ENCODE data around the gene C4orf36. TPM values are rescaled to one million over a fixed set of nuclear protein-coding genes. Genes with fewer than 3 reads are reported as not detected.

The C4orf36 gene
- total and polyA plus RNA-seq, 2 donors (not counting 1 experiment from before 2014, with no cell fraction given) = 0.98 to 6.3 TPM

DNA sequence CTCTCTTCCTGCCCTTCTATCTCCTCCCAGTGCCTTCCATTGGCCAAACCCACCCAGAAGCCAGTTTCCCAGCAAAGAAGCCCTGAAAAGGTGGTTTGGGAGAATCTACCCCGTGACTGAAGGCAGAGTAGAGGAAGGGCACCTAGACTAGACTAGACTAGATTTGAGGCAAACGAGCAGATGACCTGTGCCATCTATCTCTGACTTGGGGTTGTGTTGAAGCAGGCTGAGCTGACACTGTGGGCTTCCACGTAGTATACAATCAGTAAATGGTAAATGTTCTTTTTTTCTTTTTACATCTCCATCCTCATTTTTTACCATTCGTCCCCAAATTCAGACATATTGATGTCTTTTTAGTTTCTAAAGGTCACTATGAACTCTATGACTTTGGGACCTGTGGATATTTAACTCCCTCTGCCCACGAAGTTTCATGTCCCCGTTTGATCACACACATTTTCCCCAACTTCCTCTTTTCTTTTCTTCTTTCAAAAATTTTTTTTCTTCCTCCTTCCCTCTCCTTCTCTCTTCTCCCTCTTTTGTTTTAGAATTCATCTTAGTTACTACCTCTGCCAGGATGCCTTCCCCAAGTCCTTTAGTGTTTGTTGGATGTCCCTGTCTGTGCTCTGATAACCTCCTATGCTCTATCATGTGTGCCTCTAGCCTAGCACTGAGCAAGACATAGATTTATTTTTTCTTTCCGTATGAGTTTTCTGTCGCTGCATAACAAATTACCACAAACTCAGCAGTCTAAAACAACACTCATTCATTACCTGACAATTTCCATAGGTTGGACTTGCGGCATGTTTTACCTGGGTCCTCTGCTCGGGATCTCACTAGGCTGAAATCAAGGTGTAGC, 36.4 kb upstream of the C4orf36 start:
- H3K79me2 ChIP-seq (ENCODE audit: control insufficient read depth, insufficient read depth, low read length) = no peaks in the 10 kb centered on the region
- no peak for DNase-seq (ENCODE audit: low read depth in 2 of 2)
- no peak overlapping the region for H3K4me3 ChIP-seq (replicated peaks in 1 of 4; ENCODE audit: control extremely low read depth in 1 of 4, insufficient read depth in 1 of 4, low read depth in 3 of 4, low read length in 4 of 4)
- peaks cover 15% of the 10 kb centered on the region for H3K4me1 ChIP-seq (ENCODE audit: control insufficient read depth, extremely low read depth, insufficient read depth, low read length)
- peak overlapping the region; percentile 57 for H3K27ac ChIP-seq (ENCODE audit: insufficient read depth, low read length)
- H3K9me3 ChIP-seq (ENCODE audit: control insufficient read depth, insufficient read depth, low read depth, low read length) = no peaks in the 10 kb centered on the region
- H3K36me3 ChIP-seq (ENCODE audit: control insufficient read depth, insufficient read depth, low read length) = no peaks in the 10 kb centered on the region
- no peak overlapping the region for H3K9ac ChIP-seq (ENCODE audit: insufficient read depth, low read length)
- no peak overlapping the region for H2AFZ ChIP-seq (ENCODE audit: low read length)
- no peaks in the 10 kb centered on the region for H3K27me3 ChIP-seq (ENCODE audit: control insufficient read depth, insufficient read depth, low read length)
- no peaks in the 10 kb centered on the region for H4K20me1 ChIP-seq (ENCODE audit: control insufficient read depth, extremely low read depth, insufficient read depth, low read length)
- TF ChIP-seq, protein P1, sequence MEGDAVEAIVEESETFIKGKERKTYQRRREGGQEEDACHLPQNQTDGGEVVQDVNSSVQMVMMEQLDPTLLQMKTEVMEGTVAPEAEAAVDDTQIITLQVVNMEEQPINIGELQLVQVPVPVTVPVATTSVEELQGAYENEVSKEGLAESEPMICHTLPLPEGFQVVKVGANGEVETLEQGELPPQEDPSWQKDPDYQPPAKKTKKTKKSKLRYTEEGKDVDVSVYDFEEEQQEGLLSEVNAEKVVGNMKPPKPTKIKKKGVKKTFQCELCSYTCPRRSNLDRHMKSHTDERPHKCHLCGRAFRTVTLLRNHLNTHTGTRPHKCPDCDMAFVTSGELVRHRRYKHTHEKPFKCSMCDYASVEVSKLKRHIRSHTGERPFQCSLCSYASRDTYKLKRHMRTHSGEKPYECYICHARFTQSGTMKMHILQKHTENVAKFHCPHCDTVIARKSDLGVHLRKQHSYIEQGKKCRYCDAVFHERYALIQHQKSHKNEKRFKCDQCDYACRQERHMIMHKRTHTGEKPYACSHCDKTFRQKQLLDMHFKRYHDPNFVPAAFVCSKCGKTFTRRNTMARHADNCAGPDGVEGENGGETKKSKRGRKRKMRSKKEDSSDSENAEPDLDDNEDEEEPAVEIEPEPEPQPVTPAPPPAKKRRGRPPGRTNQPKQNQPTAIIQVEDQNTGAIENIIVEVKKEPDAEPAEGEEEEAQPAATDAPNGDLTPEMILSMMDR (conservative IDR thresholded peaks at IDR 0.05 in 1 of 2, IDR thresholded peaks at IDR 0.05 in 1 of 2; ENCODE audit: low read depth in 1 of 2, low read length in 2 of 2) = no peak
- no peak for TF ChIP-seq EZH2 (IDR thresholded peaks at IDR 0.05; ENCODE audit: low read length, missing control alignments)
- H3K4me2 ChIP-seq (ENCODE audit: extremely low read depth, insufficient read depth, low read length) = peak overlapping the region; percentile 25

DNA sequence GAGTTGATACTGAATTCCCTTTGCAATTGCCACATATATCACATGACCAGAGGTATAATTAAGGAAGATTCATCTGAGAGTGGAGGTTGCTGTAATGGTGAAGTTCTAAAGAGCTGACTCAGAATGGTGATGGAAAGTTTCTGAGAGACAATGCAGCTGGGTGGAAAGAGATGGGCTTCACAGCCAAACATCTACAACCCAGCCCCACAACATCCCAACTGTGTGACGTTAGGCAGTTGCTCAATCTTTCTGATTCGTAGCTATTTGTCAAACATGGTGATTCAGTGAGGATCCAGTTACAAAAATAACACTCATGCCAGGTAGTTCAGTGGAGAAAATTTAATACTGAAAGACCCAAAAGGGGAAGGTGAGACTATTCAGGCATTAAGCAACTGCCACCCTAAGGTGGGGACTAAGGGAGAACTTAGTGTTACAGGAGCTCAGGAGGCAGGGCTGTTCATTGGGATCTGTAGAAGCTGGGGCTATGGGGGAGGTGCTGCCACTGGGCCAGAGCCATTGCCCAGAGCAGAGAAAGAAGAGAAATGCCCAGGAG, 35.7 kb upstream of the C4orf36 start:
- TF ChIP-seq, protein P1 (conservative IDR thresholded peaks at IDR 0.05 in 1 of 2, IDR thresholded peaks at IDR 0.05 in 1 of 2; ENCODE audit: low read depth in 1 of 2, low read length in 2 of 2) = no peak
- no peak for TF ChIP-seq EZH2 (IDR thresholded peaks at IDR 0.05; ENCODE audit: low read length, missing control alignments)
- Histone ChIP-seq H3K27ac (ENCODE audit: insufficient read depth, low read length) (peak overlapping the region; percentile 57), H3K36me3 (ENCODE audit: control insufficient read depth, insufficient read depth, low read length) (no peaks in the 10 kb centered on the region), H3K4me2 (ENCODE audit: extremely low read depth, insufficient read depth, low read length) (peak overlapping the region; percentile 25), H3K9ac (ENCODE audit: insufficient read depth, low read length) (no peak overlapping the region), H3K4me1 (ENCODE audit: control insufficient read depth, extremely low read depth, insufficient read depth, low read length) (peaks cover 14% of the 10 kb centered on the region), H3K9me3 (ENCODE audit: control insufficient read depth, insufficient read depth, low read depth, low read length) (no peaks in the 10 kb centered on the region), H3K79me2 (ENCODE audit: control insufficient read depth, insufficient read depth, low read length) (no peaks in the 10 kb centered on the region), H2AFZ (ENCODE audit: low read length) (no peak overlapping the region), H4K20me1 (ENCODE audit: control insufficient read depth, extremely low read depth, insufficient read depth, low read length) (no peaks in the 10 kb centered on the region), H3K27me3 (ENCODE audit: control insufficient read depth, insufficient read depth, low read length) (no peaks in the 10 kb centered on the region), H3K4me3 (replicated peaks in 1 of 4; ENCODE audit: control extremely low read depth in 1 of 4, insufficient read depth in 1 of 4, low read depth in 3 of 4, low read length in 4 of 4) (no peak overlapping the region)
- peak; percentile 97 to 98 for DNase-seq (ENCODE audit: low read depth in 2 of 2)

DNA sequence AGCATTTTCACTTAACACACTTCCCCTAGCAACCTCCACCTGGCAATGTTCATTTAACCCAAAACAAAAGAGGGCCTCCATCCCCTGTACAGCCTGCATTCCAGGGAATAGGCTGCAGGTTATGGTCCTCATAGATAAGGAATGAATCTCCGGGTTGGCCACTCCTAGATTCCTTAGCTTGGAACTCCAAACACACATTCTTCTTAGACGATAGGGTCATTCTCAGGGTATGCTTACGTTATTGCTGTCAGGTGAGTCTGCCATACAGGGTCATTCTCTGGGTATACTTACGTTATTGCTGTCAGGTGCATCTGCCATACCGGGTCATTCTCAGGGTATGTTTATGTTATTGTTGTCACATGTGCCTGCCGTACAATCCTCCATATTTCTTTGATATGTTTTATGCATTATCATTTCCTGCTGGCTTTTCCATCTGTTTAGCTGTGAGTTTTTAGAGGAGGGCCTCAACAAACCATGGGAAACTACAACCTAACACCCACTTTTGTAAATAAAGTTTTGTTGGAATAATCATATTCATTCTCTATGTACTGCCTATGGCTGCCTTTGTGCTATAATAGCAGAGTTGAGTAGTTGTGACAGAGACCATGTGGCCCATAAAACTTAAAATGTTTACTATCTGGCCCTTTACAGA, 34.3 kb upstream of the C4orf36 start:
- no peak overlapping the region for H3K27ac ChIP-seq (ENCODE audit: insufficient read depth, low read length)
- no peaks in the 10 kb centered on the region for H3K27me3 ChIP-seq (ENCODE audit: control insufficient read depth, insufficient read depth, low read length)
- H4K20me1 ChIP-seq (ENCODE audit: control insufficient read depth, extremely low read depth, insufficient read depth, low read length) = no peaks in the 10 kb centered on the region
- DNase-seq (ENCODE audit: low read depth in 2 of 2) = peak in 1 of 2 donors; percentile 50
- no peaks in the 10 kb centered on the region for H3K9me3 ChIP-seq (ENCODE audit: control insufficient read depth, insufficient read depth, low read depth, low read length)
- H3K4me2 ChIP-seq (ENCODE audit: extremely low read depth, insufficient read depth, low read length) = no peak overlapping the region
- no peaks in the 10 kb centered on the region for H3K36me3 ChIP-seq (ENCODE audit: control insufficient read depth, insufficient read depth, low read length)
- peaks cover 14% of the 10 kb centered on the region for H3K4me1 ChIP-seq (ENCODE audit: control insufficient read depth, extremely low read depth, insufficient read depth, low read length)
- H2AFZ ChIP-seq (ENCODE audit: low read length) = no peak overlapping the region
- H3K9ac ChIP-seq (ENCODE audit: insufficient read depth, low read length) = no peak overlapping the region
- H3K79me2 ChIP-seq (ENCODE audit: control insufficient read depth, insufficient read depth, low read length) = no peaks in the 10 kb centered on the region
- no peak overlapping the region for H3K4me3 ChIP-seq (replicated peaks in 1 of 4; ENCODE audit: control extremely low read depth in 1 of 4, insufficient read depth in 1 of 4, low read depth in 3 of 4, low read length in 4 of 4)
- TF ChIP-seq, protein P1 (conservative IDR thresholded peaks at IDR 0.05 in 1 of 2, IDR thresholded peaks at IDR 0.05 in 1 of 2; ENCODE audit: low read depth in 1 of 2, low read length in 2 of 2) = no peak
